Frontal cortex (tissue), 4 donors: Measurements from ENCODE around the gene LIM2. TPM values are rescaled to one million over a fixed set of nuclear protein-coding genes. Genes with fewer than 3 reads are reported as not detected.

ENCODE experiments used
- DNase-seq, 2 donors: peaks; one replicate each; pipeline ENCODE4 v3.0.0; 2012; ENCODE audit warnings: low spot score in 2 of 2
- FAIRE-seq: peaks from 2 replicates; lab custom pipeline; 2012; peaks lifted over from hg19 to GRCh38; lab: Jason Lieb, UNC
- total RNA-seq: library from RNA; depleted of rRNA; stranded (reverse); fragments of >200 nt; gene quantifications from one replicate; pipeline ENCODE4 v1.2.3, GENCODE V29; 2014
- donor health status: control.
- donor health status: control.
- donor health status: control.

LIM2 gene
- total RNA-seq, 1 donor from 2014 or later: not detected

DNA sequence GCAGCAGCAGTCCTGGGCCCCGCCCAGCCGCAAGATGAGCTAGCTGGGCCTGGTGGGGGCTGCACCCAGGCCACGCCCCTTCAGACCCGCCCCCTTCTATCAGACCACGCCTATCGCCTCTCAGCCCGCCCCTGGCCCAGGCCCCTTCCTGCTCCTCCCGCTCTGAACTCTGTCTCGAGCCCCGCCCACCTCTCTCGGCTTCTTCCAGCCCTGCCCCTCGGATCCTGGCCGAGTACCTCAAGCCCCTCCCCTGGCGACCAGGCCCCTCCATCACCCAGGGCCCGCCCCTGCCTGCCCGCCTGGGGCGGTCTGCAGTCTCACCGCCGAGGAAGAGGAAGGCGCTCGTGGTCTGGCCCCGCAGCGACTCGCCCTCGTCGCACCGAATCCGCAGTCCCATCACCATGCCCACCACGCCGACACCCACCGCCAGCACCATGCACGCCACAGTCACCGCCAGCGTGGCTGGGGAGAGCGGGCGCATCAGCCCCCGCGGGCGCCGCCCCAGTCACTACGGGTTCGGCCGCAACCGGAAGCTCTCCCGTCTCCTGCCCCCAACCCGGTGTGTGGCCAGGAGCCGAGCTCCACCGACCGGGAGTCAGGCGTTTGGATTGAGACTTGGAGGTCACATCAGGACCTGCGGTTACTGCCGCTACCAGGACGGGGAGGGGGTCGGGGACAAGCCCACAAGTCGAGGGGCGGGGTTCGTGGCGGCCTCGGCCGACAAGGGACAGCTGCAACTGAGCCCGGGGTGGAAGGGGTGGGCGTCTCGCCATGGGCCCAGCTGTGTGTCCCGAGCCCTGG, 20.0 kb downstream of the LIM2 start:
- no peak for FAIRE-seq
- DNase-seq: peak; percentile 95 to 99

DNA sequence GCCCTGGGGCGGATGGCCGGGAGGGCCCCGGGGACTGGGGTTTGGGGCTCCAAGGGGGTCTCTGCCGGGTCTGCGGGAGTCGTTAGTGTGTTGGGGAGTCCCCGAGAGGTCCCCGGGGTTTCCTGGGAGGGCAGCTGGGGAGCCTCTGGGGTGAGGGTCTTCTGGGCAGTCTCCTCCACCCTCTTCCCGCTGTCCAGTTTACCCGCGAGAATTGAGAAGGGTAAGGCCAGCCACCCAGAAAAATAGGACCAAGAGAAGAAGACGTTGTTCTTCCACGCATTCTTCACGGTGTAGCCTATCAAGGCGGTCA, 20.6 kb downstream of the LIM2 start:
- no peak for FAIRE-seq
- DNase-seq: no peak

GRCh38 chr19:51366389-51367254, 21.2 kb downstream of the LIM2 start:
- peak; percentile 92 to 96 for DNase-seq
- FAIRE-seq: no peak

DNA sequence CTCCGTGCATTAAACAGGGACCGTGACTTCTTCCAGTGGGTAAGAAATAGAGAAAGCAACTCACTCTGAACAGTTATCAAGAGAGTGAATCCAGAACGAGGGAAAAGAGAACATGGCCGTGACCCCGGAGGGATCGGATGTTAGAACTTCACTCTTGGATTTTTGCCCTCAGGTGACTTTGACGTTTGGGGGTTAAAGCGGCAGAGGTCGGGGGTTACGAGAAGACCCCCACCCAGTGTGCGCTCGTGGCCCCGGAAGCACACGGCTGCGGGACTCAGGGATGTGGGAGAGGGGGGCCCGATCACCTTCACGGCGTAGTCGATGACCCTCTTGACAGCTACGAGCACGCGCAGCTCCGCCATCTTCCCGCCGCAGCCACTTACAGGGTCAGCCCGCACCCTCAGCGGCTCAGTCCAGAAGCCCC, 21.8 kb downstream of the LIM2 start, which contains the start of gene ETFB:
Gene ETFB, minus strand, starts transcription at position 424 of the 424 bp plus-strand sequence. Its CDS starts 62 bp downstream, at position 362.
- no peak for FAIRE-seq
- DNase-seq: no peak

GRCh38 chr19:51365211-51365964, 22.4 kb downstream of the LIM2 start:
- FAIRE-seq: no peak
- DNase-seq: no peak

GRCh38 chr19:51364200-51365106, 23.3 kb downstream of the LIM2 start:
- DNase-seq (peak in 1 of 2 donors; percentile 49), FAIRE-seq (no peak)

GRCh38 chr19:51361239-51361638, 26.5 kb downstream of the LIM2 start:
- FAIRE-seq (no peak), DNase-seq (no peak)

DNA sequence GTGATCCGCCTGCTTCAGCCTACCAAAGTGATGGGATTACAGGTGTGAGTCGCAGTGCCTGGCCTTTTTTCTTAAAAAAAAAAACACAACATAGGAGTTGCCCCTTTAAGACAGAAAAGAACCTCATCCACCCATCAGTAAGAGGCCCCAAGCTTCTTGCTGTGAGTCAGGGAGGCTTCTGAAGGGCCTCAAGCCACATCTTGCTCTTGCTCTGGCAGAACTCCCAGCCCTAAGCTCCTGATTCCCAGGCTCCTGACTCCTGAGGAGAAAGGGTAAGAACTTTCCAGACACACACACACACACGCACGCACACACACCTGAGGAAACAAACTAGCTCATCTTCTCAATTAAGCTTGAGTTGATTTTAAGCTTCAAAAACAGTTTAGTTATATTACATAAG, 28.5 kb downstream of the LIM2 start:
- FAIRE-seq (no peak), DNase-seq (no peak)

DNA sequence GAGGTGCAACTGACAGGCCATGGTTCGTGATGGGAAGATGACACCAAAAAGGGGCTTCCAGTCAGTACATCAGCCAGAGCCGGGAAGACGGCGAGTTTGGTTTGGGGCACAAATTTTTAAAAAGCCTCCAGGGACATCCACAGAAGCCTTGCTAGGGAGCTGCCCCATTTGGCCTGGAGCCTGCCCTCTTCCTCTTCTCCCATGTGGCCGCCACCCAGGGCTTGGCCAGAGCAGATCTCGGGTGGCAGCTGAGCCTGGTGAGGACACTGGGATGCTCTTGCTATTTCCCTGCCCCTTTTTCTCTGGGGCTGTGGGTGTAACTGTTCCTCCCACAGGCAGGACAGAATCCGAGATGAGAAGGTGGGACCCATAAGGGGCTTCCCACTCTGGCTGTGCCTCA, 29.8 kb downstream of the LIM2 start:
- FAIRE-seq (no peak), DNase-seq (no peak)

- no peak for FAIRE-seq
- no peak for DNase-seq
Measured at GRCh38 chr19:51356159-51356801, 31.5 kb downstream of the LIM2 start.

DNA sequence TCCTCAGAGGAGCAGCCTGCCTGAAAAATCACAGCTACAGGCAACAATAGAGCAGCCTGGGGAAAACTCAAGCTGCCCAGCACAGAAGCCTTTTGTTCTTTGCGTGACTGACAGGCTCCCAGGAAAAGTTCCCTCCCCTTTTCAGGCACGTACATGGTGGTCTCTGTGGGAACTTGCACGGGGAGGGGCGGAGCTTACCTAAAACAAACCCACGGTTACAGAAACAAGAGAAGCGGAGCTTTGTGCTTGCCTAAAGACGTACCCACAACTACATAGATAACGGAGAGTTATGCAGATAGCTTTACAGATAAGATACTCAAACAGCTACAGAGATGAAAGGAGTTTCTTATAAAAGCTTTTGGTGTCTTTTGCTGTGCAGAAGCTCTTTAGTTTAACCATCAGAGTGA, 33.0 kb downstream of the LIM2 start:
- DNase-seq: no peak
- FAIRE-seq: no peak

- no peak for FAIRE-seq
Measured at GRCh38 chr19:51354103-51354741, 33.6 kb downstream of the LIM2 start.

DNA sequence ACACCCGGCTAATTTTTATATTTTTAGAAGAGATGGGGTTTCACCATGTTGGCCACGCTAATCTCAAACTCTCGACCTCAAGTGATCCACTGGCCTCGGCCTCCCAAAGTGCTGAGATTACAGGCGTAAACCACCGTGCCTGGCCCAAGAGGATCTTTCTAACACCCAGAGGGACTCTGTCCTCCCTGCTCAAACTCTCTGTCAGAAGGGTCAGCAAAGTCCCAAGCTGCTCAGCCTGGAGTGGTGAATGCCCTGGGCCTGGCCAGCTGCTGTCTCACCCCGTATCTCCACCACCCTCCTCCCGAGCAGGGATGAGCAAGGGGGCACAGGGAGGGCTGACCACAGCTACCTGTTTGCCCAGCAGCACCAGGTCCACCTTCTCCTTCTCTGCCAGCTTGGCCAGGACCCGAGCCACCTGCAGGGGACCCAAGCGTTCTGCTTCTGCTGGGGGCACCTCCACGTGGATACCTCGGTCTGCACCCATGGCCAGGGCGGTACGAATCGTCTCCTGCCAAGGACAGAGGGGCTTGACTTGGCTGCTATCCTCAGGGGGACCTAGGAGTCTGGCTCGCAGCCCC, 34.9 kb downstream of the LIM2 start:
- DNase-seq: no peak
- FAIRE-seq: no peak

More at GRCh38 chr19:51354103-51354741, 33.6 kb downstream of the LIM2 start:
- DNase-seq: no peak

GRCh38 chr19:51351266-51351990, 36.3 kb downstream of the LIM2 start:
- FAIRE-seq (no peak), DNase-seq (no peak)

DNA sequence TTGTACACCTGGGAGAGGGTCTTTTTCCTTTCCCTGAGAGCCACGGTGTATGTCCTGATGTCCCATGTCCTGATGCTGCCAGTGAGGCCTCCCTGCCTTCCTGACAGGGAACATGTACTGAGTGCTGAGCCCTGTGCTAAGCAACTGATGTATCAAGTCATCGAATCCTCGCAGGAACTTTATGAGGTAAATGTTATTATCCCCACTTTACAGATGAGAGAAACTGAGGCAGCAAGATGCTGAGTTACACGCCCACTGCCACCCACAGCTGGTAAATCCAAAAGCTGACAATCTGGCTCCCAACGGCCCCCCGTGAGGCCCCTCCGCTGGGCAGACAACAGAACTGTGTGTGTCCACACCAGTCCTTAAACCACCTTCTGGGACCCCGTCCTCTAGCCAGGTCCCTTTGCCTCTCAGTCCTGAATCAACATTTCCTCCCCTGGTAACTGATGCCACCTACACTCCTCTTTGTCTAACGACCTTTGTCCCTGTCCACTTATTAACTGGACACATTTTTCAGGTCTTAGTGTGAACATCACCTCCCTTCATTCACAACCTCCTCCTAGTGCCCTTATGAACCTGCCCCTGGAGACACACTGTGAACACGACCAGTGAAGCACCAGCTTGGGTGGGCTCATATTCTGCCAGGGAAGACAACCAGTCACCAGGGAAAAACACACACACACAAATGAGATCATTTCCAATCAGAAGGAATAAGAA, 40.4 kb downstream of the LIM2 start:
- no peak for FAIRE-seq

GRCh38 chr19:51346742-51347141, 41.0 kb downstream of the LIM2 start:
- FAIRE-seq: no peak
- no peak for DNase-seq

More for the DNA sequence above, 40.4 kb downstream of the LIM2 start:
- no peak for DNase-seq
